ENCODE data around the gene EIF3D.

Gene EIF3D

GRCh38 chr22:36470162-36470993 is 58.6 kb downstream of the EIF3D start:
- H4K20me1 ChIP-seq, result no peaks in the 10 kb centered on the region
- TF ChIP-seq Cebpa-rat (IDR thresholded peaks at IDR 0.05), result no peak
- H3K9ac ChIP-seq, result peak overlapping the region; percentile 67
- peak overlapping the region; percentile 88 for H3K4me2 ChIP-seq
- no peaks in the 10 kb centered on the region for H3K27me3 ChIP-seq
- H3K9me3 ChIP-seq, result no peaks in the 10 kb centered on the region
- peak overlapping the region; percentile 91 for H3K27ac ChIP-seq
- H3K4me1 ChIP-seq, result peaks cover 93% of the 10 kb centered on the region
- no peak overlapping the region for H3K4me3 ChIP-seq
- H3K36me3 ChIP-seq, result peaks cover 44% of the 10 kb centered on the region

DNA sequence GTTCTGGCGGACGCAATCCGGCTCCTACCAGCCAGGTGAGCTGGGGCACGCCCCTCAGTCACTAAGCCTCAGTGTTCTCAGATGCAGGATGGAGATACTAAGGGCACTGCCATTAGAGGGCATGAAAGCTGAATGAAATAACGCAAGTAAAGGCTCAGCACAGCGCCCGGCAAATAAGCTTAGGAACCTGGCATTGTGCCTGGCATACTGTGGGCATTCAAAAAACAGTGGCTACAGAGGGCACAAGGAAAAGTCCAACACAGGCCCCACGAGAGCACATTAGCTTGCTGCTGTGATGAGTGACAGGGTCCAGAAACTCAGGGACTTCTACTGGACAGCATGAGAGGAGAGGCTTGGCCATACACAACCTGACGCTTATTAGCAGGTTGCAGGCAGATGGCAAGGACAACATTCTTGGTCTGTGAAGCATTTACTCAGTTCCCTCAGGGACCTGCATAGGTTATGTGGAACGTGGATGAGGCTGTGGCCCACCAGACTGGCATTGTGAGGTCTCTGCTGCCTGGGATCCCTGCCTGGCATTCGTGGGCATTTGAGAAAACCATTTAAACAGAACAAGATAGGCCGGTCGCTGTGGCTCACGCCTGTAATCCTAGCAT is 59.8 kb downstream of the EIF3D start:
- no peak for TF ChIP-seq Cebpa-rat (IDR thresholded peaks at IDR 0.05)
- no peaks in the 10 kb centered on the region for H3K27me3 ChIP-seq
- H3K36me3 ChIP-seq, result peaks cover 33% of the 10 kb centered on the region
- H3K4me3 ChIP-seq, result no peak overlapping the region
- peaks cover 99% of the 10 kb centered on the region for H3K4me1 ChIP-seq
- peak overlapping the region; percentile 88 for H3K4me2 ChIP-seq
- no peaks in the 10 kb centered on the region for H3K9me3 ChIP-seq
- H3K9ac ChIP-seq, result peak overlapping the region; percentile 67; the same call in 1 of the 2 replicates
- peak overlapping the region; percentile 91 for H3K27ac ChIP-seq
- H4K20me1 ChIP-seq, result no peaks in the 10 kb centered on the region

GRCh38 chr22:36467946-36468345 is 61.0 kb downstream of the EIF3D start:
- H3K27me3 ChIP-seq, result no peaks in the 10 kb centered on the region
- peak overlapping the region; percentile 39 for H3K4me3 ChIP-seq
- H3K9ac ChIP-seq, result peak overlapping the region; percentile 67
- H3K9me3 ChIP-seq, result no peaks in the 10 kb centered on the region
- no peak for TF ChIP-seq Cebpa-rat (IDR thresholded peaks at IDR 0.05)
- H3K27ac ChIP-seq, result peak overlapping the region; percentile 91
- H3K4me1 ChIP-seq, result peaks cover 96% of the 10 kb centered on the region
- H4K20me1 ChIP-seq, result no peaks in the 10 kb centered on the region
- peak overlapping the region; percentile 88 for H3K4me2 ChIP-seq
- peaks cover 20% of the 10 kb centered on the region for H3K36me3 ChIP-seq

DNA sequence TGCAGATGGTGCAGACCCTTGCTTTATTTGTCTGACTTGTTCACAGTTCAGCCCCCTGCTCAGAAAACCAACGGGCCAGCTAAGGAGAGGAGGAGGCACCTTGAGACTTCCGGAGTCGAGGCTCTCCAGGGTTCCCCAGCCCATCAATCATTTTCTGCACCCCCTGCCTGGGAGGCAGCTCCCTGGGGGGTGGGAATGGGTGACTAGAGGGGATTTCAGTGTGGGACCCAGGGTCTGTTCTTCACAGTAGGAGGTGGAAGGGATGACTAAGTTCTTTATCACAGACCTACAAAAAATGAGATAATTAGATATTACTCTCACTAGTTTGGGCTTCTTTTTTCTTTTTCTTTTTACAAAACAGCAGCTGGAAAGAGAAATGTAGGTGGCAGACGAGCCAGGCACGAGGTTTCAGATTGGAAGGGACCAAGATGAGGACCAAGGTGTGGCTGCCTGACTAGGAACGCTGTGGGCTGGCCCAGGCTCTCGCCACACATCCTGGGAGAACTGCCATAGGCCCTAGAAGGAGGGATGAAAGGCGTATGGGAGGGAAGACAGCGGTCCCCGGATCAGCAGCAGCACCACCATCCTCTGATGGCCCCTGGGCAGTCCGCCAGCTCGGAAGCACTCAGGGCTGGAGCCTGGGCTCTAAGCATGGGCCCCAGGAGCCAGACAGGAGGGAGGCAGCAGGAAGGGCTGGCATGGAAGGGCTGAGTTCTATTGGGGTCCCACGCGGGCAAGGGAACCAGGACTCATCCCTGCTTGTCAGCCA is 61.7 kb downstream of the EIF3D start:
- Histone ChIP-seq H3K9me3 (no peaks in the 10 kb centered on the region), H3K9ac (peak overlapping the region; percentile 67), H3K36me3 (peaks cover 13% of the 10 kb centered on the region), H4K20me1 (no peaks in the 10 kb centered on the region), H3K4me3 (peak overlapping the region; percentile 39), H3K27me3 (no peaks in the 10 kb centered on the region), H3K4me2 (peak overlapping the region; percentile 88), H3K4me1 (peaks cover 96% of the 10 kb centered on the region), H3K27ac (peak overlapping the region; percentile 91)
- TF ChIP-seq Cebpa-rat (IDR thresholded peaks at IDR 0.05), result no peak

- Histone ChIP-seq H3K4me3 (0 out of 2 replicates have a peak overlapping the region, but pooled peaks have one; percentile 8), H3K9me3 (no peaks in the 10 kb centered on the region), H3K27me3 (no peaks in the 10 kb centered on the region), H3K4me2 (peak overlapping the region; percentile 88), H3K27ac (peak overlapping the region; percentile 91), H3K36me3 (peaks cover 3% of the 10 kb centered on the region), H3K9ac (peak overlapping the region; percentile 50; the same call in 1 of the 2 replicates), H3K4me1 (peaks cover 97% of the 10 kb centered on the region), H4K20me1 (no peaks in the 10 kb centered on the region)
- TF ChIP-seq Cebpa-rat (IDR thresholded peaks at IDR 0.05), result no peak
Measured at GRCh38 chr22:36466258-36466657, 62.7 kb downstream of the EIF3D start.

GRCh38 chr22:36465232-36466021 is 63.5 kb downstream of the EIF3D start:
- Histone ChIP-seq H3K4me2 (peak overlapping the region; percentile 88), H3K27ac (peak overlapping the region; percentile 91), H3K36me3 (no peaks in the 10 kb centered on the region), H3K4me3 (no peak overlapping the region), H3K27me3 (no peaks in the 10 kb centered on the region), H3K4me1 (peaks cover 97% of the 10 kb centered on the region), H3K9ac (peak overlapping the region; percentile 50; the same call in 1 of the 2 replicates), H4K20me1 (no peaks in the 10 kb centered on the region), H3K9me3 (no peaks in the 10 kb centered on the region)
- TF ChIP-seq Cebpa-rat (IDR thresholded peaks at IDR 0.05), result no peak

DNA sequence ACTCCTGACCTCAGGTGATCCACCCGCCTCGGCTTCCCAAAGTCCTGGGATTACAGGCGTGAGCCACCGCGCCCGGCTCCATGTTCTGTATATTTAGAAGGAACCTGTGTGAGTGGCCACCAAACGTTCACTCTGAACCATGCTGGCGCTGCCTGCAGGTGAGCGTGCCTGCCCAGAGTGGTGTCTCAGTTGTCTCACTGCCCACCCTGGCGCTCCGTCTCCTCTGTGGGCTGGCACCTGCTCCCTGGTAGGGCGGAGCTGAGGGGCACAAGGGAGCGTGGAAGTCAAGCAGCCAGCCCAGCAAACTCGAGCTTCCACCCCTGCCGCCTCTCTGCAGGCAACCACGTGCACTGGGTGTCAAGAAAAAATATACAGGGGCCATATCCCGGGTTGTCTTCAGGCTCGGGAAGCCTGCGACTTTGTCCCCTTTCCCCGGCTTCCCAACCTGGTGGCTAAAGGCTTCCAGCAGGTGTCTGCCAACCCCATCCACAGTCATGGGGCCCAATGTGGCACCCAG is 64.2 kb downstream of the EIF3D start:
- Histone ChIP-seq H3K9me3 (no peaks in the 10 kb centered on the region), H3K4me2 (peak overlapping the region; percentile 88), H3K36me3 (no peaks in the 10 kb centered on the region), H3K9ac (no peak overlapping the region), H3K27me3 (no peaks in the 10 kb centered on the region), H3K4me3 (no peak overlapping the region), H3K27ac (no peak overlapping the region; the same call in 1 of the 2 replicates), H3K4me1 (peaks cover 96% of the 10 kb centered on the region), H4K20me1 (no peaks in the 10 kb centered on the region)
- no peak for TF ChIP-seq Cebpa-rat (IDR thresholded peaks at IDR 0.05)

DNA sequence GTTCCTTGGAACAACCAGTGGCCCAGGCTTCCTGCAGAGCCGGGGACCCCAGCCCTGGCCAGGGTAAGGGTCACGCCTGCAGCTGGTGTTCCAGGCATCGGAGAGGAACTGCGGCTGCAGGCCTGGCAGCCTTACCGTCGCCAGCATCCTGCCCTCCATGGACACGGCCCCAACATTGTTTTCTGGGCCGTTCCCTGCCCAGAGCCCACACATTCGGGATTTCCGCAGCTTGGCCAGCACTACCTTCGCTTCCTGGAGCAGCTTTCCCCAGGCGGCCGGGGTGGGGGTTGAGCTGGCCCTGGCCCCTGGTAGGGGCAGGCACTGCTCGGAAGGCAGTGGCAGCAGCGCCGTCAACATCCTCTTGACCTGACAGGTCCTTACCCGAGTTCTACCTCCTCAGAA is 65.2 kb downstream of the EIF3D start:
- no peaks in the 10 kb centered on the region for H3K9me3 ChIP-seq
- H3K9ac ChIP-seq, result no peak overlapping the region
- no peaks in the 10 kb centered on the region for H3K36me3 ChIP-seq
- peak overlapping the region; percentile 3; the same call in 1 of the 2 replicates for H3K27ac ChIP-seq
- H3K4me2 ChIP-seq, result peak overlapping the region; percentile 88; the same call in 1 of the 2 replicates
- no peaks in the 10 kb centered on the region for H3K27me3 ChIP-seq
- no peak for TF ChIP-seq Cebpa-rat (IDR thresholded peaks at IDR 0.05)
- no peaks in the 10 kb centered on the region for H4K20me1 ChIP-seq
- no peak overlapping the region for H3K4me3 ChIP-seq
- peaks cover 96% of the 10 kb centered on the region for H3K4me1 ChIP-seq

Measured in BLaER1 (cell line).